ENCODE data around the gene VWA7.

The VWA7 gene

DNA sequence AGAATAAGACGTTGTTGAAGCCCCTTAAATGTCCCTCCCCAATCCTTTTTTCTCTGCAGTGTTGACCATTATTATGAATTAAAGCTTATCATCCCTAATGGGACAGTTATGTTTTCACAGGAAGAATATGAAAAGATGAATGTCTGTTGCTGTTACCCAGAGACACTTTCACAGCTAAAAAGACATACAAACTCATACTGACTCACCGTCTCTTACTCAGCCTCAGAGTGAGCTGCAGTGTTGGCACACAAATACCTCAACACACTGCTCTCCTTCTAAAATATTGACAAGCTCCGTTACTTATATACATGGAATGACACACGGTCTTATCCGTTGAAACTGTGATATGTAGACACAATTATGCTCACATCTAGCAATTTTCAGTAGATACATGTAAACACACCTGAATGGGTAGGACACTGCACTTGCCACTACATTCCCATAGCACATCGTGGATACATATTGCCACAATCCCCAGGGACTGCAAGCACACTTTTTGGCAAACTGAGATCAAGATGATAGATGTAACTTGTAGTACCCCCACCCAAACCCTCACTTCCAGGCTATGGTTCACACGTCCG is 24.3 kb downstream of the VWA7 start:
- Mint-ChIP-seq H3K36me3 (ENCODE audit: low read depth) (peaks cover 5% of the 10 kb centered on the region), H3K4me3 (no peak overlapping the region), H3K27me3 (ENCODE audit: low read depth, poor library complexity) (peaks cover 4% of the 10 kb centered on the region), H3K27ac (peak overlapping the region; percentile 21), H3K4me1 (no peaks in the 10 kb centered on the region), H3K9me3 (no peaks in the 10 kb centered on the region)
- TF ChIP-seq, protein P1, sequence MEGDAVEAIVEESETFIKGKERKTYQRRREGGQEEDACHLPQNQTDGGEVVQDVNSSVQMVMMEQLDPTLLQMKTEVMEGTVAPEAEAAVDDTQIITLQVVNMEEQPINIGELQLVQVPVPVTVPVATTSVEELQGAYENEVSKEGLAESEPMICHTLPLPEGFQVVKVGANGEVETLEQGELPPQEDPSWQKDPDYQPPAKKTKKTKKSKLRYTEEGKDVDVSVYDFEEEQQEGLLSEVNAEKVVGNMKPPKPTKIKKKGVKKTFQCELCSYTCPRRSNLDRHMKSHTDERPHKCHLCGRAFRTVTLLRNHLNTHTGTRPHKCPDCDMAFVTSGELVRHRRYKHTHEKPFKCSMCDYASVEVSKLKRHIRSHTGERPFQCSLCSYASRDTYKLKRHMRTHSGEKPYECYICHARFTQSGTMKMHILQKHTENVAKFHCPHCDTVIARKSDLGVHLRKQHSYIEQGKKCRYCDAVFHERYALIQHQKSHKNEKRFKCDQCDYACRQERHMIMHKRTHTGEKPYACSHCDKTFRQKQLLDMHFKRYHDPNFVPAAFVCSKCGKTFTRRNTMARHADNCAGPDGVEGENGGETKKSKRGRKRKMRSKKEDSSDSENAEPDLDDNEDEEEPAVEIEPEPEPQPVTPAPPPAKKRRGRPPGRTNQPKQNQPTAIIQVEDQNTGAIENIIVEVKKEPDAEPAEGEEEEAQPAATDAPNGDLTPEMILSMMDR (IDR thresholded peaks at IDR 0.05), result no peak
- DNase-seq, result no peak

DNA sequence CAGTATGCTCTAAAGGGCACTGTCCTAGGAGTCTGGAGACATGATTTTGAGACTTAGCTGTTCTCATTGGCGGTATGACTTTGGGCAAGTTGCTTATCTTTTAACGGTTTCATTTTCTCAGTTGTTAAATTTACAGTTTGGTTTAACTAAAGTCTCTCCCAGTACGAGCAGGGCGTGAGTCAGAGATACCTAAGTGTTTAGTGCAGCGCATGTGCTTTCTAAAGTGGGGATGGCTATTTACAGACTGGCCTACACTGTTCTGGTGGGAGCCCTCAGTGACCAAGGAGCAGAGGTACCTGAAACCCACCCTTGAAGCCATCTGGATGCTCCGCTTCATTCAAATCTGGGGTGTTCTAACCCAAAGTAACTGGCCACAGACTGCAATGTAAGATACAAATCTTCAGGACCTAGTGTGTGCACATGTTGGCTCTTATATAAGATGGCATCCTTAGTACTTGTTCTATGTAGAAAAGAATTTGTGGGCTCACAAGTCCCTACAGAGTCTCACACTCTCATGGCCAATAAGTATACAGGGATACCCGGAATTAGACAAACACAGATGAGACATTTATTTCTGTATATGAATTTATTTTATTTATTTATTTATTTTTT is 26.6 kb downstream of the VWA7 start:
- H3K27me3 Mint-ChIP-seq (ENCODE audit: low read depth, poor library complexity), result no peaks in the 10 kb centered on the region
- TF ChIP-seq, protein P1 (IDR thresholded peaks at IDR 0.05), result no peak
- H3K4me1 Mint-ChIP-seq, result peaks cover 10% of the 10 kb centered on the region
- no peak for DNase-seq
- peaks cover 12% of the 10 kb centered on the region for H3K36me3 Mint-ChIP-seq (ENCODE audit: low read depth)
- H3K9me3 Mint-ChIP-seq, result no peaks in the 10 kb centered on the region
- no peak overlapping the region for H3K27ac Mint-ChIP-seq
- H3K4me3 Mint-ChIP-seq, result no peak overlapping the region

DNA sequence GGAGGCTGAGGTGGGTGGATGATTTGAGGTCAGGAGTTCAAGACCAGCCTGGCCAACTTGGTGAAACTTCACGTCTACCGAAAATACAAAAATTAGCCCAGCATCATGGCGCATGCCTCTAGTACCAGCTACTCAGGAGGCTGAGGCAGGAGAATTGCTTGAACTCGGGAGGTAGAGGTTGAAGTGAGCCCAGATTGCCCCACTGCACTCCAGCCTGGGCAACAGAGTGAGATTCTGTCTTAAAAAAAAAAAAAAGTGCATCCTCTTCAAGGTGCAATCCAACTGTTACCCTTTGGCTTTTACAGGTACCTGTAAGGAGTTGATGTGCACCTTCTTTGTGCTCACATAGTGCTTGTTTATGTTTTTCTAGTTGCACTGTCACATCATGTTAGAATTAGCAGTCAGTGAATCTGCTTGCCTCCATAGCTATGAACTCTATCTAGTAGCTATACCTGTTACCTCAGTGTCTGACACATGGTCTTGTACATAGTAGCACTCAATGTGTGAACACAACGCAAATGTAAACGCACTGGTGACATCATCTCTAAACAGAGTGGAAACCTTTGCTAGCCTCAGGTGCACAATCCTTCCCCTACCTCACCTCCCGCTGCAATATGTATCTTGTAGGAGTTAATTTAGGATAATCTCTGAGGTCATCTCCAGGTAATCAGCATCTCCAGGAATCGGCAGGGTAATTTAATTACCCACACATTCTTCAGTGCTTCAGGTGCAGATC is 27.7 kb downstream of the VWA7 start:
- Mint-ChIP-seq H3K4me1 (peaks cover 21% of the 10 kb centered on the region), H3K27ac (peak overlapping the region; percentile 46), H3K36me3 (ENCODE audit: low read depth) (peaks cover 12% of the 10 kb centered on the region), H3K9me3 (no peaks in the 10 kb centered on the region), H3K4me3 (no peak overlapping the region), H3K27me3 (ENCODE audit: low read depth, poor library complexity) (no peaks in the 10 kb centered on the region)
- no peak for DNase-seq
- TF ChIP-seq, protein P1 (IDR thresholded peaks at IDR 0.05), result no peak

DNA sequence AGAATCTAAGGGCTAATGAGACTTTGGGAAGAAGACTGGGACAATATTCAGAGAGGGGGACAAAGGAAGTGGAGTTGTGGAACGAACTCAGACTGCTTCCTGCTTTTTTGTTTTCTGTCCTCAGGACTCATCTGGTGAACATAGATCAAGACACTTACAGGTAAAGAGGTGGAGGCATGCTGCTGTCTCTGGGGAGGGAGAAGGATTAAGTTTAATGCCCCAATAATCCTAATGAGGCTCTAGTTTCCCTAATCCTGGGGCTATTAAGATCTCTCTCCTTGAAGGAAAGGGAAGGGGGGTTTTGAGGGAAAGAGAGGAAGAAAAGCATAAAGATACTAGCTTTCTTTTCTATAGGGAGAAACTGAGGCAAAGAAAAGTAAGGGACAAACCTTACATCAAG is 32.7 kb downstream of the VWA7 start:
- no peak for DNase-seq
- TF ChIP-seq, protein P1 (IDR thresholded peaks at IDR 0.05), result no peak
- Mint-ChIP-seq H3K27me3 (ENCODE audit: low read depth, poor library complexity) (peaks cover 3% of the 10 kb centered on the region), H3K27ac (peak overlapping the region; percentile 84), H3K9me3 (no peaks in the 10 kb centered on the region), H3K36me3 (ENCODE audit: low read depth) (peaks cover 30% of the 10 kb centered on the region), H3K4me3 (peak overlapping the region; percentile 5), H3K4me1 (peaks cover 70% of the 10 kb centered on the region)

DNA sequence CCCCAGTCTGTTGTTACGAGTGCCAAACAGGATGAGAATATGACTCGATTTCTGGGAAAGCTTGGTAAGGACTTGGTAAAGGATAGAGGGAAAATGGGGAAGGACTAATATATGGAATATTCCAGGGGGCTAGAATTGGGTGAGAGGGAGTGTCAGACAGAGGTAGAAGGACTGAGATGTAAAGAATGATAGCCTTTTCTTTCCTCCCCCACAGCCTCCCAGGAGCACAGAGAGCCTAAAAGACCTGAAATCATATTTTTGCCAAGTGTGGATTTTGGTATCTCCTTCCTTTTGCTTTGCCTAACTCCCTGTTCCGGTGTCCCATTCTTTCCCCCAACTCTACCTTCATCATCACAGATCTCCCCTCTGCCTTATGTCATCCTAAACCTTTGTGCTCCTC is 34.2 kb downstream of the VWA7 start:
- Mint-ChIP-seq H3K27me3 (ENCODE audit: low read depth, poor library complexity) (peaks cover 3% of the 10 kb centered on the region), H3K27ac (peak overlapping the region; percentile 87), H3K36me3 (ENCODE audit: low read depth) (peaks cover 30% of the 10 kb centered on the region), H3K9me3 (no peaks in the 10 kb centered on the region), H3K4me3 (no peak overlapping the region), H3K4me1 (peaks cover 86% of the 10 kb centered on the region)
- no peak for DNase-seq
- TF ChIP-seq, protein P1 (IDR thresholded peaks at IDR 0.05), result no peak
